ENCODE data around the gene DNMT3L.
"Not testable (repeated sequence)": the region's sequence is repeated elsewhere in the genome, so short reads cannot be mapped to it uniquely, and the experiment has no call there.

The DNMT3L gene

DNA sequence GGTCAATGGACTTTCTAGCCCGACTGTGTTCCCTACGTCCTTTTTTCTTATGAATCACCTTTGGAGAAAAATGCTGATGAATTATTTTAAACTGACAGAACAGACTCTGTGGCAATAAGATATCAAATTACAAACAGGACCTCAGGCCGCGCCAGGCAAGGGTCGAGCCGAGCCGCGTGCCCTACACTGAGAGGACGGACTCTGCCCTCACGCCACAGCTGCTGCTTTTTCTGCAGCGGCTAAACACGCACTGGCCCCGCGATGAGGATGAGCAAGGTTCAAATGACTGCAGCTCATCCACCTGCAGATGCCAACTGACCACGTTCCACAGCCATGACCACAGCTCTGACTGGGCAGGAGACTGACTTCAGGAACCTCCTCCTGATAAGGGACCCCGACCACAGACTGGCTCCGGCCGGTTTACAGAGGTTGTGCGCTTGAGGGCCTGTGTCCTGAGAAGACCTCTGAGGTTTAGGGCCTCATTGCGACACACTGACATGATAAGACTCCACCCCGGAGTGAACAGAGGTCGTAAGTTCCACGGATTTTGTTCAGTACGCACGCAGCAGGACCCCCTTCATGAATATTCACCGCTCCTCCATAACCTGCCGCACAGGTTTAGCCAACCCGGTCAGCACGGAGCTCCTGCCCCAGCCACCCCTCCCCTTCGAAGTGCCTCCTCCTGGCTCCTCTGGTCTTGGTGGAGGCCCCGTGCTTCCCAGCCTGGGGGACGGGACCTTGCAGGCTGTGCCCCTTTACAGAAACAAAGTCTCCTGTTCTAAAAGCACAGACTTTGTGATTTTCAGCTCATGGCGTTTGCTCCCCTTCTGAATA, 12.3 kb downstream of the DNMT3L start:
- DNase-seq (ENCODE audit: low read depth, low spot score) = not testable (repeated sequence)

DNA sequence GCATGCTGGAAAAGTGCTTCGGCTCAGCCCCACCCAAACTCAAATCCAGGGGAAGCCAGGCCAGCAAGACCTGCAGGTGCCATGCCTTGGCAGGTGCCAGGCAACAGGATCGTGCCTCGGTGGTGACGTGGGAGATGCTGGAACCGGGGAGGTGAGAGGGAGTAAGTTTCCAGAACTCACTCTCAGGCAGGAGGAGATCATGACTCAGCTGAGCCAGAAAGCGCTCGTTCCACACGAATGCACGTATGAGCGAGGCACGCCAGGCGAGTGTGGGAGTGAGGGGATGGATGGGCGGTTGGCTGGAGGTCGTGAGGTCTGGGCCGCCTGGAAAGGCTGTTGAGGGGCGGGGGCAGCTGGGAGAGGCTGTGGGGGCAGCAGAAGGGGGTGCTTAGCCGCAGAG, 13.8 kb downstream of the DNMT3L start:
- DNase-seq (ENCODE audit: low read depth, low spot score) = not testable (repeated sequence)

DNA sequence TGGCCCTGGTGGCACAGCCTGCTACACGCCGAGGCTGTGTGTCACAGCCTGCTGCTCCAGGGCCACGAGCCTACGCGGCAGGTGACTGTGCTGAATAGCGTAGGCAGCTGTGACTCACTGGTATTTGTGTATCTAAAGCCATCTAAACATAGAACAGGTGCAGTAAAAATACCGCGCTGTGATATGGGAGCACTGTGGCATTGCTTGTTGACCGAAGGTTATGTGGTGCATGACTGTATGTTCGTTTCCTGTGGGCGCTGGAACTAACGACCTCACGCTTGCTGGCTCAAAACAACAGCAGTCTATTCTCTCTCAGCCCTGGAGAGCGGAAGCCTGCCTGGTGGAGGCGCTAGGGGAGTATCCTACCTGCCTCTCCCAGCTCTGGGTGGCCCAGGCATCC, 17.7 kb downstream of the DNMT3L start:
- DNase-seq (ENCODE audit: low read depth, low spot score) = not testable (repeated sequence)

DNA sequence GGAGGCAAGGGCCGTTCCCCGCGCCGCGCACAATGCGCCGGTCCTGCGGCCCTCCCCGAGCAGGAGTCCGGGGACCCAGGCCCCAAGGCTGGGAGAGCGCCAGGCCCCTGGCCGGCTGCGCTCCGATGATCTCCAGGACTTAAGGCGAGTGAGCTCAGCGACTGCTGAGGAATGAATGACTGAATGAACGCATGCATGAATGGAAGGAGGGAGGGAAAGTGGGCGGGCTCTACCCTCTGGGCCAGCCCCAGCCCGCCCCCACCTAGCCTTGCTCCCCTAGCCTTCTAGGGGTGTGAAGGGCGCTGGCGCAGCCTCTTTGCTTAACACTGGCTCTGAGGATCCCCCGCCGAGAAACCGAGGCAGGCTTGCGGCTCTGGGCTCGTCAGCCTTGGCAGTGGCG, 20.4 kb downstream of the DNMT3L start:
- not testable (repeated sequence) for DNase-seq (ENCODE audit: low read depth, low spot score)

DNA sequence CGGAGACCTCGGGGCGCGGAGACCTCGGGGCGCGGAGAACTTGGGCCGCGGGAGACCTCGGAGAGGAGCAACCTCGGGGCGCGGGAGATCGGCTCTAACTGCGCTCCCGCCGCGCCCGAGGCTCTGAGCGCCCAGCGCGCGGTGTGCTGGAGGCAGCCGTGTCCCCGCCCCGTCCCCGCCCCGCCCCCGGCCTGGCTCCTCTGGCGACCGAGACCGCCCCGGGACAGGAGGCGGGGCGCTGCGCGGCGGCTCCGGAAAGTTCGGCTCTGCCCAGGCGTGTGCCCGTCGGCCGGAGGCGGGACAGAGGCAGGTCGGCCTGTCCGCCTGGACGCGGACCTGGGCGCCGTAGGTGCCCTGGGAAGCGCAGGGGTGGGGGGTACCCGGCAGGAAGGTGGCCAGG, 20.9 kb downstream of the DNMT3L start, which contains the start of gene ICOSLG:
Gene ICOSLG (minus strand): TSS at position 102 of the 400 bp plus-strand sequence. CDS start 126 bp downstream, outside the sequence.
- not testable (repeated sequence) for DNase-seq (ENCODE audit: low read depth, low spot score)

DNA sequence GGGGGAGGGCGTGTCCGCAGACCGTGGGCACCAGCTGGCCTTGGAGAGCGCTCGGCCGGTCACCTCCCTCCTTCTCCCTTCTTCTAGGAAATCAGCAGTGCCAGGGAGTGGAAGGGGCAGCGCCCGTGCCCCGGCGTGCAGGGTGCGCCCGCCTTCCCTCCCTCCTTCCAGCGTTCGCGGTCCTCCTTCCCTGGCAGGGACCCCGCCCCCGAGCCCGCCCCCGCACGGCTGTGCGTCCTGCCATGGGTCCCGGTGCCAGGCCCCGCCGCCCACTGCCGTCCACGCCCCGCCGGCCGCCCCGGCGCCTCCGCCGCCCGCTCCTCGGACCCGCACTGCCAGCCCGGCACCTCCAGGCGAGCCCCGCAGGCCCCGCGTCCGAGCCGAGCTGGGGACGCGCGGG, 21.3 kb downstream of the DNMT3L start:
- not testable (repeated sequence) for DNase-seq (ENCODE audit: low read depth, low spot score)

DNA sequence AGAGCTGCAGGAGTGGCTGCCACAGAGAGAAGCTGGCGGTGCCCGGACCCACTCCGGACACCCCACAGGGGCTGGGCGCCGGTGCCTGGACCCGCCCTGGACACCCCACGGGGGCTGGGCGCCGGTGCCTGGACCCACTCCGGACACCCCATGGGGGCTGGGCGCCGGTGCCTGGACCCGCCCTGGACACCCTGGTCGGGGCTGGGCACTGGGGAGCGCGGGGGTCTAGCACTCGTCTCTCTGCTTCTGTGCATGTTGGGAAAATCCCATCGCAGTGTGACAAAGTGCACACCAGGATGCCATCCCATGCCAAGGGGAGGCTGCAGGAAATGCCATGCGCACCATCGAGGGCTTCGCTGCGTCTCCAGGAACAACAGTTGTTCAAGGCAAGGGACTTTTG, 32.1 kb downstream of the DNMT3L start:
- DNase-seq (ENCODE audit: low read depth, low spot score) = not testable (repeated sequence)

DNA sequence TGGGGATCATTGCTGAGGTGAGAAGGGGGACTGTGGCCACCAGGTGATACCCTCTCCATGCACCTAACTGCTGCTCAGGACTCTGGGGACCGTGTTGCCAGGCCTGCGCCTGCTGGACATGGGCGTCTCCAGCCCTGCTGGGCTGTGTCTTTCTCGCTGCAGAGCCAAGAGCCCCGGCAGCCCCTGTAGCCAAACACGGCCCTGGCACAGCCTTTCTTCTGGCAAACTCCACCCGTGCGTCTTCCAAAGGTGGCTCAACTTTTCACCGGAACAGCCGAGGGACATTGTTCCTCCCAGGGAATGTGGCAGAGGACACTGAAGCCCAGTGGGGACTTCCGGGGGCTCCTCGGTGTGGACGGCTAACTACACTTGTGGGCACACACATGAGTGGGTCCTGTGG, 33.6 kb downstream of the DNMT3L start:
- not testable (repeated sequence) for DNase-seq (ENCODE audit: low read depth, low spot score)

DNA sequence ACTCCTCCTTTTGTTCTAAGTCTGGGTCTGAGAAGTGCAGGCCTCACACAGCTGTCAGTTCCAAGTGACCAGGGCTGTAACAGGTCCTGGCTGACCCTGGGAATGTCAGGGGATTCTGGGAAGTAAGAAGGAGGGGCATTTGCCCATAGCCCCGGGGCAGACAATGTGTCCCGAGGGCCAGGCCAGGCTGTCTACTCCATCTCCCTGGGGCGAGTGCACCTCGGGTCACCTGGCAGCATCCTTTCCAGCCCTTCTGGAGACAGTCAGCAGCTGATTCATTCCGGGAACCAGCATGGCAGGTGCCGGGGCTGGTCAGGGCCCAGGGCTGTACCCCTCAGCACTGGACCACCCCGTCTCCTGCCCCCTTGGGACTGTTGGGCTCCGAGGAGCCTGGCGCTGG, 34.1 kb downstream of the DNMT3L start:
- DNase-seq (ENCODE audit: low read depth, low spot score) = not testable (repeated sequence)

DNA sequence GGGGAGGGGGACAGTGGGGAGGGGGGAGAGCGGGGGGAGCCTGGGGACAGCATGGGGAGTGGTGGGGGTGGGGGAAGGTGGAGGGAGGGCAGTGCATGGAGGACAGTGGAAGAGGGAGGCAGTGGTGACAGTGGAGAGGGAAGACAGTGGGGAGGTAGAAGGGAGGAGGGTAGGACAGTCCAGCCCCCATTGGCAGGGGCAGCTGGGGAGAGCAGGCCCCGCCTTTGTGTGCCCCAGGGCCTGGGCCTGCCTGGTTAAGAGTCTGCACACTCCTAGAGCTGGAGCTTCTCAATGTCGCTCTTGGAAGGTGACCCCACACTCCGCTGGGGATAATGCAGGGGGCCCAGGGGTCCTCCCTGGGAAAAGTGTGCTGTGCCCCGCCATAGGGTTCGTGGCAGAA, 36.1 kb downstream of the DNMT3L start:
- DNase-seq (ENCODE audit: low read depth, low spot score) = not testable (repeated sequence)

DNA sequence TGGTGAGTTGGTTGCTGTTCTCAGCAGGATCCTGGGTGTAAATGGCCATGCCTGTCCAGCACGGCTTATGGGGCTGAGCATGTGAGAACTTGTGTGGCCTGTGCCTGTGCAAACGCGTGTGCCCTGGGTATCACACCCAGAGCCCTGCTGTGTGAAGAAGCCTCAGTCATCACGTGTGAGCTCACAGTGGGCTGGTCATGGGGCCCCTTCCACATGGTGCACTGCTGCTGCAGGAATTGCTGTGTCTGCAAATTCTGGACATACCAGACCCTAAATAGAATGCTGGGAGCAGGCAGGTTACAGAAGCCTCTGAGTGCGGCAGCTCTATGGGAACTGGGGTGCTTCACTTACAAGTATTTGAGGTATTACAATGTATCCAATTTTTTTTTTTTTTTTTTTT, 38.4 kb downstream of the DNMT3L start:
- DNase-seq (ENCODE audit: low read depth, low spot score) = not testable (repeated sequence)

DNA sequence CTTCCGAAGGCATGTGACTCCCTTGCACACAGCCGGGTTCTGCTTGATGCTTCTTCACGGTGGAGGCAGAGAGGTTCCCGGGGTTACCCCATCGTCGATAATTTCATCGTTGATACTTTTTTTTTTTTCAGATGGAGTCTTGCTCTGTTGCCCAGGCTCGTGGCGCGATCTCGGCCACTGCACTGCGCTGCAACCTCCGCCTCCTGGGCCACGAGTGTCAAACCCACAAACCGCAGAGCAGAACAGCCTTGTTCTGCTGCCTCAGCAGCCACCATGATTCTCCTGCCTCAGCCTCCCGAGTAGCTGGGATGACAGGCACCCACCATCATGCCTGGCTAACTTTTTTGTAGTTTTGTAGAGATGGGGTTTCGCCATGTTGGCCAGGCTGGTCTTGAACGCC, 41.0 kb downstream of the DNMT3L start:
- not testable (repeated sequence) for DNase-seq (ENCODE audit: low read depth, low spot score)

DNA sequence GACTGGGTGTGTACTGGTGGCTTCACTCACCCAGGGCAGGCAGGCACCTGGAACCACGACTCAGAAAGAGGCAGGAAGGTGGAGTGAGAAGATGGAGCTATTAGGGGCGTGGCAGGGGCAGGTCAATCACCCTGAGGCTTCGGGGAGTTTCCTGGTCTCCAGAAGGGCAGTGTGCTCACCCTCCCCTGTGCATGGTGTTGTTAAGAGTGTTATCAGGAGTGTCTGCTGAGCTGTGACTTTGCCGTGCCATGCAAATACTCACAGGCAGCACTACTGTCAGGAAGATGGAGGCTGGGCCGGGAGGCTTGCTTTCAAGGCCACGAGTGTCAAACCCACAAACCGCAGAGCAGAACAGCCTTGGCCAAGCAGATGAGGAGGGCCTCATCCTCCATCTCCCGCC, 43.2 kb downstream of the DNMT3L start:
- DNase-seq (ENCODE audit: low read depth, low spot score) = not testable (repeated sequence)

DNA sequence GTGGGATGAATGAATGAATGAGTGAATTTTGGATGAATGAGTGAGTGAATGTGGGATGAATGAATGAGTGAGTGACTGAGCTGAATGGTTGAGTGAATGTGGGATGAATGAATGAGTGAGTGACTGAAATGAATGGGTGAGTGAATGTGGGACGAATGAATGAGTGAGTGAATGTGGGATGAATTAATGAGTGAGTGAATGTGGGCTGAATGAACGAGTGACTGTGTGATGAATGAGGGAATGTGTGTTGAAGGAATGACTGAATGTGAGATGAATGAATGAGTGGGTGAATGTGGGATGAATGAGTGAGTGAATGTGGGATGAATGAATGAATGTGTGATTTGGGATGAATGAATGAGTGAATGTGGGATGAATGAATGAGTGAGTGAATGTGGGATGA, 49.7 kb downstream of the DNMT3L start:
- not testable (repeated sequence) for DNase-seq (ENCODE audit: low read depth, low spot score)

DNA sequence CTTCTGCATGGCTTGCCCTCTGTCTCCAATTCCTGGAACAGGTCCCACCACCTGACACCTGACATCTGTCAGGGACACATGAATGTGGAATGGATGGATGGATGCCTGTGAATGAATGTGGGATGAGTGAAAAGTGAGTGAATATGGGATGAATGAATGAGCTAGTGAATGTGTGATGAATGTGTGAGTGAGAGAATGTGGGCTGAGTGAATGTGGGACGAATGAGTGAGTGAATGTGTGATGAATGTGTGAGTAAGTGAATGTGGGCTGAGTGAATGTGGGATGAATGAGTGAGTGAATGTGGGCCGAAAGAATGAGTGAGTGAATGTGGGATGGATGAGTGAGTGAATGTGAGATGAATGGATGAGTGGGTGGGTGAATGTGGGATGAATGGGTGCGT, 50.1 kb downstream of the DNMT3L start:
- DNase-seq (ENCODE audit: low read depth, low spot score) = not testable (repeated sequence)

DNA sequence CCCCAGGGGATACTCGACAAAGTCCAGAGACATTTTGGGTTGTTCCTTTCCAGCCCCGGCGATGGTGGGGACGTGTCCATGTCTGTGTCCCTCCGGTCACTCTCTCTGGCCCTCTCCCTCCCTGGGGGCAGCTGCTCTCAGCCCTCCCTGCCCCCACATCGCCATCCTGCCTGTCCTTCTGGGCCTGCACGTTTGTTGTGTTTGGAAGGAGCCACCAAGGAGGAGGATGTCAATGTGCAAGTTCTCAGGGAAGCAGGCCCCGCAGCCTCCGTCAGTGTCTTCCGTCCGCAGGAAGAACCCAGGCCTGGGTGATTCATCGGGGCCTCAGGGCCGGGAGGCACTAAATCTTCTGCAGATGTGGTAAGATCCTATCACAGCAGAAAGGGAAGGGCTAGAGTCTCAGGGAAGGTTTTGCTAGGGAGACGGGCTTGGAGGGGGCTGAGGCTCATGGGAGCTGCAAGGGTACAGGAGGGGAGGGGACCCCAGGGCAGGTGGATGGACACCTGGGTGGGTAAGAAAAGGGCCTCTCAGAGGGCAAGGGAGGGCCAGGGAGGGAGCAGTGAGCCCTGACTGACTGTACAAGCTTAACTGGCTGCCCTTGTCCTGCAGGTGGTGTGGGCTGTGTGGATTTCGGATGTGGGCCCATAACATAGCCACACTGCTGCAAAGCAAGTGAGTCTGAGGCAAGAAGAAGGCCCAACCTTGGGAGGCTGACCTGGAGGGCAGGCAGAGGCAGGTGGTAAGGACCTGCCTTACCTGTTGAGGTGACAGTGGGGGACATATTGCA, 53.6 kb downstream of the DNMT3L start:
- DNase-seq (ENCODE audit: low read depth, low spot score) = not testable (repeated sequence)

DNA sequence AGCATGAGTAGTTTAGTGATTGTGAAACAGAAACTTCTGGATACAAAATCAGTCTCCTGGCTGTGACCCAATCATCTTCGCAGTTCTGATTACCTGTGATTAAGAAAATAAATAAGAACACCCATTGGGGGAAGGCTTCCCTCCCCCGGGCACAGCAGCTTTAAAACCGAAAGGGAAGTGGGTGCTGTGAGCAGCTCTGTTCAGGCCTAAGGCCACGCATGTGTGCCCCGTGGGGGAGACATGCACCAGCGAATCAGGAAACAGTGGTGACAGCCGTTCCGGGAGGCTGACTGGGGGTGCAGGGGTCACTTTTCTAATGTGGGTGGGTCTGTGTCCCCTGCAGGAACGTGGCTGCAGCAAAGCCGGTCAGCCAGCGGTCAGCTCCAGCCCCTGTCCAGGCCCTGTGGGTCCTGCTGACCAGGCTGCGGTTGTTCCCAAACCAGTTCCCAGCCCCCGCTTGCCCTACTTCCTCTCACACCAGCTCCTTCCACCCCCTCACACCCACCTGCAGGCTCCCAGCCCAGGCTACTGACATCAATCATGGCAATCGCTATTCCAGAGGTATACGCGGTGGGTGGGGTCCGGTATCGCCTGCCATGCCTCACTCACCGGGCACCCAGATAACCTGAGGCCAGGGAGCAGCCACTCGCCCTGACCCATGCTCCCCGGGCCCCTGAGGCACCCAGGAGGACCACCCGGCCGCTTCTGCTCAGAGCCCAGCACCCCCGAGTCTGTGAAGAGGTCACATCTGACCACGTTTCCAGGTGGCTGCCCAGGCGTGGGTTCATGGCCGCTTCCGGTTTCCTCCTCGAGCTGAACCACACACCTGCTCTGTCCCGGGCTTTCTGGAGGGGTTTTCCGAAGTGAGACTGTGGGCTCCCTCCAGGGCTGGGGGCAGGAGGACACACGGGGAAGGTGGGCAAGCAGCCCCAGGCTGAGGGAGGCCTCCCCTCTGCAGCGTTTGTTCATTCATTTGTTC, 54.7 kb downstream of the DNMT3L start:
- DNase-seq (ENCODE audit: low read depth, low spot score) = not testable (repeated sequence)

DNA sequence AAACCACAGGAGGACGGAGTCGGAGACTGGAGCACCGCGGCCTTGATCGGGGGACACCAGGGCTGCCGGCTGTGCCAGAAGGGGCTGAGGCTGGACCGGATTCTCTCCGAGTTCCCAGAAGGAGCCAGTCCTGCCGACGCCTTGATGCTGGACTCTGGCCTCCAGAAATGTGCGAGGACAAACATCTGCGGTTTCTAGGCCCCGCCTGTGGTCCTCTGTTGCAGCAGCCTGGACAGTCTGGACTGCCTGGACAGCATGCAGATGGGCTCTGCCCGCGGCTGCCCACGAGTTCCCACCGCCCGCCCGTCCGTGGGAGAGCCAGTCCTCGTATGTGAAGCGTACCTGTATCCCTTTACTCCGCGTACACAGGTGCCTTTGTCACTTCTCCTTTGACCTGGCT, 55.5 kb downstream of the DNMT3L start:
- DNase-seq (ENCODE audit: low read depth, low spot score) = not testable (repeated sequence)

DNA sequence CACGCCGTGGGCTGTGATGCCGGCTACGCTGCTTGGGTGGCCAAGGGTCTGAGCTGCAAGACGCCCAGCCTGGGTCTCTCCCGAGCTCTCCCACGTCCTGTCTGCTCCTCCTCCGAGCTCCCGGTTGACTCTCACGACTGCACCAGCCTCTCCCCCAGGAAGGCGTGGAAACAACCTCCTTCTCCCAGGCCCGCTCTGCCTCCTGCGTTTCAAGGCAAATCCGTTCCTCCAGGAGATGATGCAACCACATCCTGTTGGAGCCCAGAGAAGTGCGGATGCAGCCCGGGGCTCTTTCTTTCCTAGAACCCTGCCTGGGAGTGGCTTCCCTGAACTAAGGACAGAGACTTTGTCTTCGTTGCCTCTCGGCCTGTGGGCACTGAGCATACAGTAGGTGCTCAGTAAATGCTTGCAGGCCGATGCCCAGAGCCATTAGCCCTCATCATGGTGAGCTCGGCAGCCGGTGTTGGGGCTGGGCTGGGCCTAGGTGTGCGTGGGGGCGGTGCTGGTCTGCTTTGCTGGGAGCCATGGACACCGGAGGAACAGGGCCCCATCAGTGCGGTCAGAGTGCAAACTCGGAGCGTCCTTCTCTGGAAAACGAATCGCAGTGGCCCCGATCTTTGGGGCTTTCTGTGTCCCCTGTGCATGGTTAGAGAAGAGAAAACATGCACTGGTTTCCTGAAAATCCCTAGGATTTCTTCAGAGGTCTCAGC, 59.0 kb downstream of the DNMT3L start:
- DNase-seq (ENCODE audit: low read depth, low spot score) = not testable (repeated sequence)

DNA sequence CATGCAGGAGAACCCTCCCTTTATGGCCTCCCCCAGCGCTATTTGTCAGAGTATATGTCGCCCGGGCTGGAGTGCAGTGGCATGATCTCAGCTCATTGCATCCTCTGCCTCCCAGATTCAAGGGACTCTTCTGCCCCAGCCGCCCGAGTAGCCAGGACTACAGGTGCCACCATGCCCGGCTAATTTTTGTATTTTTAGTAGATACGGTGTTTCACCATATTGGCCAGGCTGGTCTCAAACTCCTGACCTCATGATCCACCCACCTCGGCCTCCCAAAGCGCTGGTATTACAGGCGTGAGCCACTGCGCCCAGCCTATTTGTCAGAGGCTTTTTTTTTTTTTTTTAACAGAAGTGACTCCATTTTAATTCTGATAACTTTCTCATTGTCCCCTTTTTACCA, 61.7 kb downstream of the DNMT3L start:
- DNase-seq (ENCODE audit: low read depth, low spot score) = not testable (repeated sequence)

DNA sequence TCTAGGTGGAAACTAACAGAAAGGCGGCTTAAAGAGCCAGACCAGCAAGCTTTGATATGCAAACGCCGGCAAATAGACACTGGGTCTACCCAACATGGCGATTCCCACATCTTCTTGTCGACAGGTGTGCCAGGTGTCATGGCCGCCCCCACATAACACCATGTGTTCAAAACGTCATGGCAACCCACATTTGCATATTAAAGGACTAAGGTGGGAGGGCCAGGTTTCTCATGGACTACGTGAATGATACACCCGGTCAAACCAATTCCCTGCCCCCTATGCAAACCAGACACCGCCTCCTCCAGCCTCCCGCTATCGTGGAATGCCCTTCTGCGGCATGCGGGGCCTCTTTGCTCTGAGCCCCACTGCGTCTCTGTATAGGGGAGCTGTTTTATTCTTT, 62.2 kb downstream of the DNMT3L start:
- DNase-seq (ENCODE audit: low read depth, low spot score) = peak; percentile 54
